ENCODE results near the gene TADA1. TPM values are rescaled to one million over a fixed set of nuclear protein-coding genes. Genes with fewer than 3 reads are reported as not detected.

Gene TADA1
- total and polyA plus RNA-seq, 2 experiments from 2014 or later, result 21.8 to 22.0 TPM

Other genes starting within 250 kb of the TADA1 start
- gene POGK, start 36.8 kb downstream of the TADA1 start, total RNA-seq (2014; rRNA removed; shearing (Covaris generic)), result 31.3 and 31.4 TPM in 2 replicates
- gene POGK, start 36.8 kb downstream of the TADA1 start, polyA plus RNA-seq (2016; fragmentation: Nextera tagmentation; extraction: Ambion mirVana), result 10.0 and 10.9 TPM in 2 replicates
- 1.0 and 2.4 TPM in 2 replicates for gene ILDR2, start 99.3 kb upstream of the TADA1 start, total RNA-seq (2014; rRNA removed; shearing (Covaris generic))
- 0.12 and 0.27 TPM in 2 replicates for gene ILDR2, start 99.3 kb upstream of the TADA1 start, polyA plus RNA-seq (2016; fragmentation: Nextera tagmentation; extraction: Ambion mirVana)
- 0.35 and 0.76 TPM in 2 replicates for gene MAEL, start 113.0 kb upstream of the TADA1 start, total RNA-seq (2014; rRNA removed; shearing (Covaris generic))
- gene MAEL, start 113.0 kb upstream of the TADA1 start, polyA plus RNA-seq (2016; fragmentation: Nextera tagmentation; extraction: Ambion mirVana), result 0.66 and 0.95 TPM in 2 replicates
- 0.28 TPM in 1 of 2 replicates, not detected in the other for gene GPA33, start 214.1 kb upstream of the TADA1 start, total RNA-seq (2014; rRNA removed; shearing (Covaris generic))
- gene GPA33, start 214.1 kb upstream of the TADA1 start, polyA plus RNA-seq (2016; fragmentation: Nextera tagmentation; extraction: Ambion mirVana), result 0.09 and 0.10 TPM in 2 replicates
- 0.08 and 0.17 TPM in 2 replicates for gene STYXL2, start 217.8 kb upstream of the TADA1 start, total RNA-seq (2014; rRNA removed; shearing (Covaris generic))
- 0.23 and 0.40 TPM in 2 replicates for gene STYXL2, start 217.8 kb upstream of the TADA1 start, polyA plus RNA-seq (2016; fragmentation: Nextera tagmentation; extraction: Ambion mirVana)